ENCODE measurements around the gene KRI1.
"Not testable (repeated sequence)": the region's sequence is repeated elsewhere in the genome, so short reads cannot be mapped to it uniquely, and the experiment has no call there.

Gene KRI1

GRCh38 chr19:10553087-10553667, 12.6 kb downstream of the KRI1 start:
- DNase-seq: no peak
- in situ Hi-C loops (cut with HindIII; ENCODE audit: low pct_ligation_motif_present, low pct_unique_long_range_greater_than_20kb, low sequenced_read_pairs): no loop called here

- in situ Hi-C loops (cut with HindIII; ENCODE audit: low pct_ligation_motif_present, low pct_unique_long_range_greater_than_20kb, low sequenced_read_pairs): no loop called here
- no peak for DNase-seq
Measured at GRCh38 chr19:10552510-10553053, 13.2 kb downstream of the KRI1 start.

- in situ Hi-C loops (cut with HindIII; ENCODE audit: low pct_ligation_motif_present, low pct_unique_long_range_greater_than_20kb, low sequenced_read_pairs): no loop called here
- DNase-seq: peak; percentile 49
Measured at GRCh38 chr19:10551698-10552301, 14.0 kb downstream of the KRI1 start.

DNA sequence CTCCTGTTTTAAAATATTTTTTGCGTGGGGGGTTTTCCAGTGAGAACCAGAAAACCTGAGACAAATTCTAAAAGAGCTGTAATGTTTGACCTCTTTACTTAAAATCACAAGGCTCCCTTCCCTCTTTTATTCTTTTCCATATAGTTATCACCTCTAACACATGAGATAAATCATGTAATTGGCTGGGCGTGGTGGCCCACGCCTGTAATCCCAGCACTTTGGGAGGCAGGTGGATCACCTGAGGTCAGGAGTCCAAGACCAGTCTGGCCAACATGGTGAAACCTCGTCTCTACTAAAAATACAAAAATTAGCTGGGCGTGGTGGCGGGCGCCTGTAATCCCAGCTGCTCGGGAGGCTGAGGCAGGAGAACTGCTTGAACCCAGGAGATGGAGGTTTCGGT, 14.8 kb downstream of the KRI1 start:
- DNase-seq; in situ Hi-C loops (cut with HindIII; ENCODE audit: low pct_ligation_motif_present, low pct_unique_long_range_greater_than_20kb, low sequenced_read_pairs): not testable (repeated sequence)

DNA sequence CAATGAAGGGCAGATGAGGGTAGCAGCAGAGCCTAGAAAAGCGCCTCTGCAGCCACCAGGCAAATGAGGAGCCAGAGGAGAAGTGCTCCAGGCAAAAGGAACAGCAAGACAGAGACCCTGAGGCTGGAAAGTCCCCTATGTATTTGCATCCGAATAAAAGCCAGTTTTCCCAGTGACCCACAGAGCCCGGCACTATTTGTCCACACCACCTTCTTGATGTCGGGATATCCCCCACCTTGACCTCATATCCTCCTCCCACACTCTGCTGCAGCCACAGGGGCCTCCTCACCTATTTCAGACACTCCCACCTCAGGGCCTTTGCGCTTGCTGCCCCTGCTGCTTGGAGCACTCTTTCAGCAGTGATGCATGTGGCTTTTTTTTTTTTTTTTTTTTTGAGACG, 15.5 kb downstream of the KRI1 start:
- DNase-seq: no peak
- in situ Hi-C loops (cut with HindIII; ENCODE audit: low pct_ligation_motif_present, low pct_unique_long_range_greater_than_20kb, low sequenced_read_pairs): no loop called here

DNA sequence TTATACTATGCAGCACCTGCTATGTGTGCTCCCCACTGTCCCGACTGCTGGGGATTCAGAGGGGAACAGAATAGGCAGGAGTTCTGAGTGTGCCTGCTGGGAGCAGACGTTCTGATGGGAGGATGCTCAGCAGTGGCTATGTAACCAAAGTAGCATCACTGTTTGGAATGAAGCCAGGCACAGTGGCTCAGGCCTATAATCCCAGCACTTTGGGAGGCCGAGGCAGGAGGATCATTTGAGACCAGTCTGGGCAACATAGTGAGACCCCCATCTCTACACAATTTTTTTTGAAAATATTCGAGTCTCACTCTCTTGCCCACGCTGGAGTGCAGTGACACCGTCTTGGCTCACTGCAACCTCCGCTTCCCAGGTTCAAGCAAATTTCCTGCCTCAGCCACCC, 16.1 kb downstream of the KRI1 start:
- in situ Hi-C loops (cut with HindIII; ENCODE audit: low pct_ligation_motif_present, low pct_unique_long_range_greater_than_20kb, low sequenced_read_pairs): no loop called here
- no peak for DNase-seq

- no peak for DNase-seq
- in situ Hi-C loops (cut with HindIII; ENCODE audit: low pct_ligation_motif_present, low pct_unique_long_range_greater_than_20kb, low sequenced_read_pairs): no loop called here
Measured at GRCh38 chr19:10548746-10549276, 17.0 kb downstream of the KRI1 start.

- DNase-seq: no peak
- in situ Hi-C loops (cut with HindIII; ENCODE audit: low pct_ligation_motif_present, low pct_unique_long_range_greater_than_20kb, low sequenced_read_pairs): no loop called here
Measured at GRCh38 chr19:10546817-10547216, 19.0 kb downstream of the KRI1 start.

DNA sequence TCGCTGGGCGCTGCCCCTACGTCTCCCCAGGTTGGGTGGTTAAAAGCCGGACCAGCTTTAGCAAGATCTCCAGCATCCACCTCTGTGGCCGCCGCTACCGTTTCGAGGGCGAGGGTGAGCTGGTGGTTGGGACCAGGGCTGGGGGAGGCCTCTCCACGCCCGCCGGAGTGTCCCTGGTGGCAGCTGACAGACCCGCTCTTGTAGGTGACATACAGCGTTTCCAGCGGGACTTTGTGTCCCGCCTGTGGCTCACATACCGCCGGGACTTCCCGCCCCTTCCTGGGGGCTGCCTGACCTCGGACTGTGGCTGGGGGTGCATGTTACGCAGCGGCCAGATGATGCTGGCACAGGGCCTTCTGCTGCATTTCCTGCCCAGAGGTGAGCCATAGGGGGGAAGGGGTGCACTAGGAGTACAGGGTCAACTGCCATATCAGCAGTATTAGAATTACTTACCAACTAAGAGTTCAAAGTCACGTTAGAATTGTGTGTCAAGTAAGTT, 21.0 kb downstream of the KRI1 start:
- in situ Hi-C loops (cut with HindIII; ENCODE audit: low pct_ligation_motif_present, low pct_unique_long_range_greater_than_20kb, low sequenced_read_pairs): no loop called here
- DNase-seq: no peak

DNA sequence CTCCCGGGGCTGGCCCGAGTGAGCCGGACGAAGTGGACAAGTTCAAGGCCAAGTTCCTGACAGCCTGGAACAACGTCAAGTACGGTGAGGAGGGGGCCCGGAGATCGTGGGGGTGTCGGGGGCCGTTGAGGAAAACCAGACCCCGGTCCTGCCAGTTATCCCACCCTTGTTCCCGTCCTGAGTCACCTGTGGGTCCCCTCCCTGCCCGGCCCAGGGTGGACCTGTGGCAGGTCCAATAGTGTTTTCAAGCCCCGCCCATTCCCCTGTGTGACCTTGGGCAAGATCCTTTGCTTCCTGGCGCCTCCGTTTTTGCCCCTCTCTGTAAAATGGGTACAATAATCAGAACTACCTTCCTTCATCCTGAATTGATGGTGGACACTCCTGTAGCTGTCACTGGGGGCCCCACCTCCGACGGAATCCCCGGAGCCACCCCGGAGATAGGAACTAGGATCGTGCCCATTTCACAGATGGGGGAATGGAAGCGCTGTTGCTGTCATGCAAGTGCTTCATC, 21.5 kb downstream of the KRI1 start:
- in situ Hi-C loops (cut with HindIII; ENCODE audit: low pct_ligation_motif_present, low pct_unique_long_range_greater_than_20kb, low sequenced_read_pairs): no loop called here
- DNase-seq: no peak

DNA sequence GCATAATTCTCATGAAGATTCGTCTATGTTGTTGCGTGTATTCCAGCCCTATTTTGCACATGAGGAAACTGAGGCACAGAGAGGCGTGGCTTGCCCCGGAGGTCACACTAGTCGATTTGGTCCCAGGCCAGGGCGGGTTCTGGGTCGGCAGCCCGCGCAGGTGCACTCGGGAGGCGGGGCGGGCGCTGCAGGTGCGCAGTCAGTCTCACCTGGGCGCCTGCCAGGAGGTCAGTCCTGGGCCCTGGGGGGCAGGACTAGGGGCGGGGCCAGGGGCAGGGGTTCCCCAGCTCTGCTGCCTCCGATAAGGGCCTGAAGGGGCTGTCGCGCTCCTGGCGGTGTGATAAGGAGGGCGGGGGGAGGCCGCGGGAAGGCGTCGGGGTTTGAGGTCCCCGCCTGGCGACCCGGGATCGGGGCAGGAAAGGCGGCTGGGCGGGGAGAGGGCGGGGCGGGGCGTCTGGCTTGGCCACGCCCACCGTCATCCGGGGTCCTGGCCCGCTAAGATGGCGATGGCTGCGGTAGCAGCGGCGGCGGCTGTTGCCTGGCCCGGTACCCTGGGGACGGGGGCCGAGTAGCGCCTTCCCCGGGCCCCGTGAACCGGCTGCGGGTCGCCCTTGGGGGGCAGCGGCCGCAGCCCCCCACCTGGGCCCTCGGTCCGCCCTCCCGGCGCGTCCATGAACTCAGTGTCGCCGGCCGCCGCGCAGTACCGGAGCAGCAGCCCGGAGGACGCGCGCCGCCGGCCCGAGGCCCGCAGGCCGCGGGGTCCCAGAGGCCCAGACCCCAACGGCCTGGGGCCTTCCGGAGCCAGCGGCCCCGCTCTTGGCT, 22.2 kb downstream of the KRI1 start, which contains the start of gene ATG4D:
ATG4D (plus strand) TSS at position 485 of the 822 bp plus-strand sequence; CDS start at position 672, 187 bp downstream.
- peak; percentile 62 for DNase-seq
- in situ Hi-C loops (cut with HindIII; ENCODE audit: low pct_ligation_motif_present, low pct_unique_long_range_greater_than_20kb, low sequenced_read_pairs): no loop called here

GRCh38 chr19:10543059-10543419, 22.8 kb downstream of the KRI1 start:
- in situ Hi-C loops (cut with HindIII; ENCODE audit: low pct_ligation_motif_present, low pct_unique_long_range_greater_than_20kb, low sequenced_read_pairs): no loop called here
- no peak for DNase-seq

- in situ Hi-C loops (cut with HindIII; ENCODE audit: low pct_ligation_motif_present, low pct_unique_long_range_greater_than_20kb, low sequenced_read_pairs); DNase-seq: not testable (repeated sequence)
Measured at GRCh38 chr19:10539016-10539415, 26.8 kb downstream of the KRI1 start.

DNA sequence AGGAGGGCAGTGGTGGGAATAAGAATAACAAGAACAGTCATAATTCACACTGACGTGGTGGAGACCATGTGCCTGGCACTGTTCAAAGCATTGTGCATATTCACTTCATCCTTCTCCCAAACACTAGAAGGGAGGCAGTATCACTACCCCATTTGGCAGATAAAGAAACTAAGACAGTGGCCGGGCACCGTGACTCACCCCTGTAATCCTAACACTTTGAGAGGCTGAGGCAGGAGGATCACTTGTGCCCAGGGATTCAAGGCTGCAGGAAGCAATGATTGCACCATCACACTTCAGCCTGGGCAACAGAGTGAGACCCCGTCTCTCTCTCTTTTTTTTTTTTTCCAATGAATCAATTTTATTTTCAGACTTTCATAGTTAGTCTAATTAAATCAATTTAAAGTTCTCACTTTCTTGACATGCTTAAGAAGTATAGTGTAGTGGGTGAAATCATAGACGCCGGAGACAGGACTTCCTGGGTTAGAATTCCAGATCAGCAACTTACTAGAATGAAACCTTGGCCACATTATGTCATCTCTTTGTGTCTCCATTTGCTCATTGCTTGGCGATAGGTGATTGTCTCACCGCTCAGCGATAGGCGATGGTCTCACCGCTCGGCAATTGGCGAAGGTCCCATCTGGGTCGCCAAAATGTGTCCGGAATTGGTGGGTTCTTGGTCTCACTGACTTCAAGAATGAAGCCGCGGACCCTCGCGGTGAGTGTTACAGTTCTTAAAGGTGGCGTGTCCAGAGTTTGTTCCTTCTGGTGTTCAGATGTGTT, 27.4 kb downstream of the KRI1 start:
- in situ Hi-C loops (cut with HindIII; ENCODE audit: low pct_ligation_motif_present, low pct_unique_long_range_greater_than_20kb, low sequenced_read_pairs): no loop called here
- no peak for DNase-seq

- no peak for DNase-seq
- in situ Hi-C loops (cut with HindIII; ENCODE audit: low pct_ligation_motif_present, low pct_unique_long_range_greater_than_20kb, low sequenced_read_pairs): no loop called here
Measured at GRCh38 chr19:10537668-10538067, 28.1 kb downstream of the KRI1 start.

DNA sequence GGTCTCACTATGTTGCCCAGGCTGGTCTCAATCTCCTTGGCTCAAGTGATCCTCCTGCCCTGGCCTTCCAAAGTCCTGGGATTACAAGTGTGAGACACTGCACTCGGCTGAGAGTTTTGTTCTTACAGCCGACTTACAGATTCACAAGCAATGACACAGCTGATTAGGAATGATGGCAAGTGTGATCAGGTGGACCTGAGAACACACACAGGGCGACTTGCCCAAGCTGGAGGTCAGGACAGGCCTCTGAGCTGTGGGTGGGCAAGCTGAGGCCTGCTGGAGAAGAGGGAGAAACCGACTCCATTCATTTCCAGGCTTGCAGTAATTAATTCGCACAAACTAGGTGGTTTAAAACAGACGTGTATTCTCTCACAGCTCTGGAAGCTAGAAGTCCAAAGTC, 30.2 kb downstream of the KRI1 start:
- DNase-seq: no peak
- in situ Hi-C loops (cut with HindIII; ENCODE audit: low pct_ligation_motif_present, low pct_unique_long_range_greater_than_20kb, low sequenced_read_pairs): no loop called here

- in situ Hi-C loops (cut with HindIII; ENCODE audit: low pct_ligation_motif_present, low pct_unique_long_range_greater_than_20kb, low sequenced_read_pairs): no loop called here
Measured at GRCh38 chr19:10533646-10534386, 32.0 kb downstream of the KRI1 start.

GRCh38 chr19:10532457-10532856, 33.4 kb downstream of the KRI1 start:
- in situ Hi-C loops (cut with HindIII; ENCODE audit: low pct_ligation_motif_present, low pct_unique_long_range_greater_than_20kb, low sequenced_read_pairs): no loop called here
- no peak for DNase-seq

More at GRCh38 chr19:10533646-10534386, 32.0 kb downstream of the KRI1 start:
- no peak for DNase-seq
